ENCODE results near the gene POC1A. TPM values are rescaled to one million over a fixed set of nuclear protein-coding genes. Genes with fewer than 3 reads are reported as not detected.

Gene POC1A
- total and polyA plus RNA-seq, 10 of the 15 experiments (the other 5 are each of a cell fraction or from before 2014, with no cell fraction given), result 8.5 to 49.8 (median 23.5) TPM

DNA sequence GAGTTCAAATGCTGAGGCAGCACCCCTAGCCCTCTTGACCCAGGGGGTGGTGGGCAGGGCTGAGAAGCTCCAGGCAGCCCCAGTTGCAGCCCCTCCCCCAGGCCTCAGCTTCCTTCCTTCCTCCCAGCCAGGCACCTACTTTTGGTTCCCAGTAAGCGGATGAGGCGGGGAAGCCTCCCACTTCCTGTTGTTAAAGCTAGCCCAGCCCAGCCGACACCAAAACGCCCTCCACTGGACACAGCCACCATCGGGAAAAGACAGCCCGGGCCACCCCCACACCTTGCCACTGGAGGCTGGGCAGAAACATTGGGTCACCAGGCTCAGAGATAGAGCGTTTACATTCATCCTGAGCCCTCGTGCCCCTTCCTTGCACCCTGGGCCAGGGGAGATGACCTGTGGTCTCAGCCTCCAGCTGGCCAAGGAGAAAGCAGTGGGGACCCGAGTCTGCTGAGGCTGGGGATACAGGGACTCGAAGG lies 101.4 kb downstream of the POC1A start (continued):
- peak in 1 of 2 experiments; percentile 21; a peak in 1 of 3 replicates for TF ChIP-seq EGR1 (IDR thresholded peaks at IDR 0.05; ENCODE audit: borderline replicate concordance in 1 of 2, low read depth in 2 of 2, low read length in 2 of 2)
- no peak for TF ChIP-seq KAT2A (conservative IDR thresholded peaks at IDR 0.05; ENCODE audit: control insufficient read depth, low read depth, low read length)
- no peak for TF ChIP-seq NFYB (IDR thresholded peaks at IDR 0.05; ENCODE audit: insufficient read depth, low read depth, low read length)
- TF ChIP-seq, protein P1, sequence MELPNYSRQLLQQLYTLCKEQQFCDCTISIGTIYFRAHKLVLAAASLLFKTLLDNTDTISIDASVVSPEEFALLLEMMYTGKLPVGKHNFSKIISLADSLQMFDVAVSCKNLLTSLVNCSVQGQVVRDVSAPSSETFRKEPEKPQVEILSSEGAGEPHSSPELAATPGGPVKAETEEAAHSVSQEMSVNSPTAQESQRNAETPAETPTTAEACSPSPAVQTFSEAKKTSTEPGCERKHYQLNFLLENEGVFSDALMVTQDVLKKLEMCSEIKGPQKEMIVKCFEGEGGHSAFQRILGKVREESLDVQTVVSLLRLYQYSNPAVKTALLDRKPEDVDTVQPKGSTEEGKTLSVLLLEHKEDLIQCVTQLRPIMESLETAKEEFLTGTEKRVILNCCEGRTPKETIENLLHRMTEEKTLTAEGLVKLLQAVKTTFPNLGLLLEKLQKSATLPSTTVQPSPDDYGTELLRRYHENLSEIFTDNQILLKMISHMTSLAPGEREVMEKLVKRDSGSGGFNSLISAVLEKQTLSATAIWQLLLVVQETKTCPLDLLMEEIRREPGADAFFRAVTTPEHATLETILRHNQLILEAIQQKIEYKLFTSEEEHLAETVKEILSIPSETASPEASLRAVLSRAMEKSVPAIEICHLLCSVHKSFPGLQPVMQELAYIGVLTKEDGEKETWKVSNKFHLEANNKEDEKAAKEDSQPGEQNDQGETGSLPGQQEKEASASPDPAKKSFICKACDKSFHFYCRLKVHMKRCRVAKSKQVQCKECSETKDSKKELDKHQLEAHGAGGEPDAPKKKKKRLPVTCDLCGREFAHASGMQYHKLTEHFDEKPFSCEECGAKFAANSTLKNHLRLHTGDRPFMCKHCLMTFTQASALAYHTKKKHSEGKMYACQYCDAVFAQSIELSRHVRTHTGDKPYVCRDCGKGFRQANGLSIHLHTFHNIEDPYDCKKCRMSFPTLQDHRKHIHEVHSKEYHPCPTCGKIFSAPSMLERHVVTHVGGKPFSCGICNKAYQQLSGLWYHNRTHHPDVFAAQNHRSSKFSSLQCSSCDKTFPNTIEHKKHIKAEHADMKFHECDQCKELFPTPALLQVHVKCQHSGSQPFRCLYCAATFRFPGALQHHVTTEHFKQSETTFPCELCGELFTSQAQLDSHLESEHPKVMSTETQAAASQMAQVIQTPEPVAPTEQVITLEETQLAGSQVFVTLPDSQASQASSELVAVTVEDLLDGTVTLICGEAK (IDR thresholded peaks at IDR 0.05; ENCODE audit: borderline replicate concordance), result peak; percentile 56; the same call in 1 of the 2 replicates
- TF ChIP-seq NRF1 (conservative IDR thresholded peaks at IDR 0.05; ENCODE audit: low read depth, low read length), result no peak
- no peak for TF ChIP-seq YBX1 (IDR thresholded peaks at IDR 0.05)
- TF ChIP-seq SMAD5 (IDR thresholded peaks at IDR 0.05; ENCODE audit: low read depth), result no peak
- TF ChIP-seq SUPT20H (IDR thresholded peaks at IDR 0.05; ENCODE audit: borderline replicate concordance, control insufficient read depth, low read depth, low read length), result no peak
- no peak for TF ChIP-seq NBN (IDR thresholded peaks at IDR 0.05)
- no peak for TF ChIP-seq SREBF1 (IDR thresholded peaks at IDR 0.05; ENCODE audit: low read length)
- no peak for TF ChIP-seq POLR2A (IDR thresholded peaks at IDR 0.05; ENCODE audit: low read depth, low read length)
- TF ChIP-seq, protein P2, sequence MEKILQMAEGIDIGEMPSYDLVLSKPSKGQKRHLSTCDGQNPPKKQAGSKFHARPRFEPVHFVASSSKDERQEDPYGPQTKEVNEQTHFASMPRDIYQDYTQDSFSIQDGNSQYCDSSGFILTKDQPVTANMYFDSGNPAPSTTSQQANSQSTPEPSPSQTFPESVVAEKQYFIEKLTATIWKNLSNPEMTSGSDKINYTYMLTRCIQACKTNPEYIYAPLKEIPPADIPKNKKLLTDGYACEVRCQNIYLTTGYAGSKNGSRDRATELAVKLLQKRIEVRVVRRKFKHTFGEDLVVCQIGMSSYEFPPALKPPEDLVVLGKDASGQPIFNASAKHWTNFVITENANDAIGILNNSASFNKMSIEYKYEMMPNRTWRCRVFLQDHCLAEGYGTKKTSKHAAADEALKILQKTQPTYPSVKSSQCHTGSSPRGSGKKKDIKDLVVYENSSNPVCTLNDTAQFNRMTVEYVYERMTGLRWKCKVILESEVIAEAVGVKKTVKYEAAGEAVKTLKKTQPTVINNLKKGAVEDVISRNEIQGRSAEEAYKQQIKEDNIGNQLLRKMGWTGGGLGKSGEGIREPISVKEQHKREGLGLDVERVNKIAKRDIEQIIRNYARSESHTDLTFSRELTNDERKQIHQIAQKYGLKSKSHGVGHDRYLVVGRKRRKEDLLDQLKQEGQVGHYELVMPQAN (conservative IDR thresholded peaks at IDR 0.05), result no peak
- TF ChIP-seq, protein P3, sequence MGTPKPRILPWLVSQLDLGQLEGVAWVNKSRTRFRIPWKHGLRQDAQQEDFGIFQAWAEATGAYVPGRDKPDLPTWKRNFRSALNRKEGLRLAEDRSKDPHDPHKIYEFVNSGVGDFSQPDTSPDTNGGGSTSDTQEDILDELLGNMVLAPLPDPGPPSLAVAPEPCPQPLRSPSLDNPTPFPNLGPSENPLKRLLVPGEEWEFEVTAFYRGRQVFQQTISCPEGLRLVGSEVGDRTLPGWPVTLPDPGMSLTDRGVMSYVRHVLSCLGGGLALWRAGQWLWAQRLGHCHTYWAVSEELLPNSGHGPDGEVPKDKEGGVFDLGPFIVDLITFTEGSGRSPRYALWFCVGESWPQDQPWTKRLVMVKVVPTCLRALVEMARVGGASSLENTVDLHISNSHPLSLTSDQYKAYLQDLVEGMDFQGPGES (IDR thresholded peaks at IDR 0.05), result no peak; the same call in 1 of the 2 replicates
- TF ChIP-seq, protein P4, sequence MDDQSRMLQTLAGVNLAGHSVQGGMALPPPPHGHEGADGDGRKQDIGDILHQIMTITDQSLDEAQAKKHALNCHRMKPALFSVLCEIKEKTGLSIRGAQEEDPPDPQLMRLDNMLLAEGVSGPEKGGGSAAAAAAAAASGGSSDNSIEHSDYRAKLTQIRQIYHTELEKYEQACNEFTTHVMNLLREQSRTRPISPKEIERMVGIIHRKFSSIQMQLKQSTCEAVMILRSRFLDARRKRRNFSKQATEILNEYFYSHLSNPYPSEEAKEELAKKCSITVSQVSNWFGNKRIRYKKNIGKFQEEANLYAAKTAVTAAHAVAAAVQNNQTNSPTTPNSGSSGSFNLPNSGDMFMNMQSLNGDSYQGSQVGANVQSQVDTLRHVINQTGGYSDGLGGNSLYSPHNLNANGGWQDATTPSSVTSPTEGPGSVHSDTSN (IDR thresholded peaks at IDR 0.05; ENCODE audit: insufficient replicate concordance, low read depth, low read length), result no peak
- TF ChIP-seq, protein P5, sequence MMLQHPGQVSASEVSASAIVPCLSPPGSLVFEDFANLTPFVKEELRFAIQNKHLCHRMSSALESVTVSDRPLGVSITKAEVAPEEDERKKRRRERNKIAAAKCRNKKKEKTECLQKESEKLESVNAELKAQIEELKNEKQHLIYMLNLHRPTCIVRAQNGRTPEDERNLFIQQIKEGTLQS (IDR thresholded peaks at IDR 0.05; ENCODE audit: borderline replicate concordance, extremely low read depth, low read depth, low read length), result no peak
- TF ChIP-seq NR2F1 (conservative IDR thresholded peaks at IDR 0.05), result 0 out of 2 replicates have a peak, but pooled peaks have one; percentile 18
- no peak for TF ChIP-seq JUNB (IDR thresholded peaks at IDR 0.05)
- no peak for TF ChIP-seq EP300 (IDR thresholded peaks at IDR 0.05; ENCODE audit: borderline replicate concordance in 1 of 2, control insufficient read depth in 1 of 2, low read depth in 2 of 2, low read length in 2 of 2)
- TF ChIP-seq IKZF1 (conservative IDR thresholded peaks at IDR 0.05), result peak; percentile 91
- no peak for TF ChIP-seq RB1 (IDR thresholded peaks at IDR 0.05; ENCODE audit: borderline replicate concordance)
- no peak for TF ChIP-seq GABPA (IDR thresholded peaks at IDR 0.05; ENCODE audit: low read depth)
- TF ChIP-seq EED (IDR thresholded peaks at IDR 0.05; ENCODE audit: low read depth), result 0 out of 2 replicates have a peak, but pooled peaks have one; percentile 40

Measured in GM12878 (cell line).